GM12892 (cell line): ENCODE results near the gene EGFR.

Source experiments
- POLR2A ChIP-seq: IDR thresholded peaks from 2 replicates; pipeline ENCODE4 v1.6.1; 2011; ENCODE audit warnings: low read depth, low read length, control low read depth
- POLR2AphosphoS5 ChIP-seq: IDR thresholded peaks from 2 replicates; pipeline ENCODE4 v1.6.1; 2011; ENCODE audit warnings: low read depth, low read length, control low read depth
- TAF1 ChIP-seq: IDR thresholded peaks from 2 replicates; pipeline ENCODE4 v1.6.1; 2011; ENCODE audit warnings: low read depth, mild to moderate bottlenecking, control low read depth, low read length, borderline replicate concordance

DNA sequence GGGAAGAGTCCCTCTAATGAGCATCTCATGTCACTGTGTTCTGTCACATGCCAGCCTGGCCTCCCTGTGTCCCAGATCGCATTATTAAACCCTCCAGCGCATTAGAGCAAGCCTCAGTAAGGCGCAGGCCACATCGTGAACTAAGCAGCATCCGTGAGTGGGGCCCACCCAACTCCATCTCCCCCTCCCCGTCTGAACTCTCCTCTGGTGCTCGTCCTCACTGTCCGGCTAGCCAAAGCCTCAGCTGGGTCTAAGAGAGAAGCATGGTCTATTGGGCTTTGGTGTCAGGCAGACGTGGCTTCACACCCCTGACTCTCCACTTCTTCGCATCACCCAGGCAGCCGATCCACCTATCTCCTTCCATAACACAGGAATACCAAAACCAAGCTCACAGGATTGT lies 181.6 kb downstream of the EGFR start:
- no peak for TF ChIP-seq POLR2A
- TF ChIP-seq POLR2AphosphoS5, result no peak
- no peak for TF ChIP-seq TAF1
